GM15510 (cell line): ENCODE results near the gene C1QTNF6.
A peak's percentile ranks its signal among the peaks of the same experiment; 100 is the strongest.

Experiments
- POLR2A ChIP-seq: IDR thresholded peaks from 3 replicates; pipeline ENCODE4 v1.6.1; 2011; ENCODE audit warnings: borderline replicate concordance; ENCODE audit not compliant: insufficient read length; ENCODE audit errors: extremely low read depth

The C1QTNF6 gene

GRCh38 chr22:37226514-37226913 lies 38.5 kb upstream of the C1QTNF6 start:
- TF ChIP-seq POLR2A, result no peak

GRCh38 chr22:37226087-37226486 lies 38.0 kb upstream of the C1QTNF6 start:
- no peak for TF ChIP-seq POLR2A

- TF ChIP-seq POLR2A, result no peak
Measured at GRCh38 chr22:37225481-37225880, 37.4 kb upstream of the C1QTNF6 start.

GRCh38 chr22:37224757-37225420 lies 36.8 kb upstream of the C1QTNF6 start:
- TF ChIP-seq POLR2A, result no peak

GRCh38 chr22:37223965-37224551 lies 36.0 kb upstream of the C1QTNF6 start:
- TF ChIP-seq POLR2A, result peak; percentile 19

- TF ChIP-seq POLR2A, result no peak
Measured at GRCh38 chr22:37222440-37222971, 34.5 kb upstream of the C1QTNF6 start.

- no peak for TF ChIP-seq POLR2A
Measured at GRCh38 chr22:37221424-37222333, 33.6 kb upstream of the C1QTNF6 start.

- TF ChIP-seq POLR2A, result peak; percentile 24
Measured at GRCh38 chr22:37220543-37220981, 32.5 kb upstream of the C1QTNF6 start.

- TF ChIP-seq POLR2A, result peak; percentile 12
Measured at GRCh38 chr22:37219533-37219932, 31.5 kb upstream of the C1QTNF6 start.

GRCh38 chr22:37218771-37219411 lies 30.8 kb upstream of the C1QTNF6 start:
- TF ChIP-seq POLR2A, result peak; percentile 48

GRCh38 chr22:37218399-37218770 lies 30.3 kb upstream of the C1QTNF6 start:
- TF ChIP-seq POLR2A, result no peak

- TF ChIP-seq POLR2A, result no peak
Measured at GRCh38 chr22:37215890-37216289, 27.8 kb upstream of the C1QTNF6 start.

GRCh38 chr22:37214731-37215030 lies 26.6 kb upstream of the C1QTNF6 start:
- TF ChIP-seq POLR2A, result no peak

- TF ChIP-seq POLR2A, result no peak
Measured at GRCh38 chr22:37213941-37214730, 26.1 kb upstream of the C1QTNF6 start.
